ENCODE results near the gene DGKD. TPM values are rescaled to one million over a fixed set of nuclear protein-coding genes. Genes with fewer than 3 reads are reported as not detected.

DGKD gene
- total and polyA plus RNA-seq, 2 donors (not counting 1 experiment from before 2014, with no cell fraction given), result 224 to 396 TPM

DNA sequence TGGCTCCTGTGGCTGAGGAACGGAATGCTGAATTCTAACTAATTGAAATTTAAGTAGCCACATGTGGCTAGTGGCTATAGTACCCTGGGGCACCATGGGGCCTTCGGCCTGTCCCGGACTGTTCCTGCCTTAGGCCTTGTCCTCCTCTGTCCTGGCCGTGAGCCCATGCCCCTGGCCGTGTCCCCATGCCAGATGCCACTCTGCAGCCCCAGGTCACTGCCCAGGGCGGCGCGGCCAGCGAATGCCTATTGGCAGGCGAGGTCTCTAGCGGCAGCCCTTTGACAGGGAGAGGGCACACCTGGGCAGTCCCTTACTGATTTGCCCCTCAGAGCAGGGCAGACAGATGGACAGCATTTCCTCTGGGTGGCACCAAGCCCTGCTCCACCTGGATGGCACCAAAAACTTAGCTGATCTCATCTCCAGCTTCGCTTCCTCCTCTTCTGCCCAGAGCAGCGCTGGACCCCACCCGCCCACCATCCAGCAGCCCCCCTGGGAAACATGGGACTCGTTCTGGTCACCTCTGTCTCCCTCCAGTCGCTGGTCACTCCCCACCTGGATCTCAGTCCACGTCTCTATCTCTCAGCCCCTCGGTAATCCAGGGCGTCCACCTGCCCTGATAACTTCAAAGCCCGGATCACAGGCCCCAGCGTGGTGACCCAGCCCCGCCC, 1.1 kb upstream of the DGKD start:
- Histone ChIP-seq H3K9ac (ENCODE audit: low read length) (peak overlapping the region; percentile 72), H4K20me1 (ENCODE audit: control insufficient read depth, insufficient read depth, low read length, poor library complexity, severe bottlenecking) (no peaks in the 10 kb centered on the region), H3K79me2 (ENCODE audit: control insufficient read depth, insufficient read depth, low read length) (peaks cover 69% of the 10 kb centered on the region), H3K27me3 (replicated peaks in 1 of 4; ENCODE audit: control extremely low read depth in 1 of 4, control insufficient read depth in 3 of 4, insufficient read depth in 4 of 4, low read length in 3 of 4) (no peaks in the 10 kb centered on the region), H3K4me1 (ENCODE audit: control insufficient read depth in 2 of 2, insufficient read depth in 2 of 2, low read length in 2 of 2) (peaks cover 79 to 88% of the 10 kb centered on the region in 2 donors), H2AFZ (ENCODE audit: insufficient read depth, low read depth, low read length, poor library complexity, severe bottlenecking) (peak overlapping the region; percentile 62), H3K36me3 (replicated peaks in 1 of 2; ENCODE audit: control extremely low read depth in 1 of 2, control insufficient read depth in 1 of 2, extremely low read depth in 1 of 2, insufficient read depth in 2 of 2, low read length in 1 of 2) (peaks cover 0 to 4% of the 10 kb centered on the region in 2 experiments), H3K27ac (ENCODE audit: low read length in 2 of 2) (peak overlapping the region; percentile 89 to 97), H3K4me2 (replicated peaks; ENCODE audit: low read depth, low read length, poor library complexity, severe bottlenecking) (peak overlapping the region; percentile 84), H3K9me3 (ENCODE audit: control extremely low read depth in 1 of 3, control insufficient read depth in 2 of 3, insufficient read depth in 1 of 3, low read length in 2 of 3) (no peaks in the 10 kb centered on the region), H3K4me3 (ENCODE audit: control extremely low read depth in 1 of 5, extremely low read depth in 1 of 5, insufficient read depth in 1 of 5, low read depth in 2 of 5, low read length in 4 of 5) (peak overlapping the region; percentile 46 to 85 (median 61))
- intact Hi-C loops (cut with micrococcal nuclease), result loop anchor here (10.0 kb wide), 1 partner anchor 248 kb away; no protein-coding TSS in a partner anchor
- Mint-ChIP-seq H3K4me3 (peak overlapping the region; percentile 96), H3K9me3 (ENCODE audit: insufficient read depth) (no peaks in the 10 kb centered on the region), H3K27ac (peak overlapping the region; percentile 96), H3K4me1 (peaks cover 86% of the 10 kb centered on the region), H3K27me3 (no peaks in the 10 kb centered on the region)
- DNase-seq (no peak), ATAC-seq (ENCODE audit: low read depth) (no peak)
- POLR2A ChIA-PET, result interaction anchor here (0.5 to 2.8 kb wide), 13 partner anchors 11 to 1960 kb away, joined by 3 to 30 read pairs (median 6); no protein-coding TSS in a partner anchor
- TF ChIP-seq EZH2 (IDR thresholded peaks at IDR 0.05; ENCODE audit: borderline replicate concordance, insufficient read depth, low read depth, low read length, poor library complexity, severe bottlenecking), result no peak
- TF ChIP-seq, protein P1, sequence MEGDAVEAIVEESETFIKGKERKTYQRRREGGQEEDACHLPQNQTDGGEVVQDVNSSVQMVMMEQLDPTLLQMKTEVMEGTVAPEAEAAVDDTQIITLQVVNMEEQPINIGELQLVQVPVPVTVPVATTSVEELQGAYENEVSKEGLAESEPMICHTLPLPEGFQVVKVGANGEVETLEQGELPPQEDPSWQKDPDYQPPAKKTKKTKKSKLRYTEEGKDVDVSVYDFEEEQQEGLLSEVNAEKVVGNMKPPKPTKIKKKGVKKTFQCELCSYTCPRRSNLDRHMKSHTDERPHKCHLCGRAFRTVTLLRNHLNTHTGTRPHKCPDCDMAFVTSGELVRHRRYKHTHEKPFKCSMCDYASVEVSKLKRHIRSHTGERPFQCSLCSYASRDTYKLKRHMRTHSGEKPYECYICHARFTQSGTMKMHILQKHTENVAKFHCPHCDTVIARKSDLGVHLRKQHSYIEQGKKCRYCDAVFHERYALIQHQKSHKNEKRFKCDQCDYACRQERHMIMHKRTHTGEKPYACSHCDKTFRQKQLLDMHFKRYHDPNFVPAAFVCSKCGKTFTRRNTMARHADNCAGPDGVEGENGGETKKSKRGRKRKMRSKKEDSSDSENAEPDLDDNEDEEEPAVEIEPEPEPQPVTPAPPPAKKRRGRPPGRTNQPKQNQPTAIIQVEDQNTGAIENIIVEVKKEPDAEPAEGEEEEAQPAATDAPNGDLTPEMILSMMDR (IDR thresholded peaks at IDR 0.05), result no peak
- CTCF ChIA-PET, result interaction anchor here (0.7 to 2.6 kb wide), 13 partner anchors 13 to 102 kb away, joined by 3 to 13 read pairs (median 3); partner anchors contain the start of gene ATG16L1
- WGBS (ENCODE audit: insufficient coverage), result 47% methylated on average over 22 of the region's 22 CpGs

DNA sequence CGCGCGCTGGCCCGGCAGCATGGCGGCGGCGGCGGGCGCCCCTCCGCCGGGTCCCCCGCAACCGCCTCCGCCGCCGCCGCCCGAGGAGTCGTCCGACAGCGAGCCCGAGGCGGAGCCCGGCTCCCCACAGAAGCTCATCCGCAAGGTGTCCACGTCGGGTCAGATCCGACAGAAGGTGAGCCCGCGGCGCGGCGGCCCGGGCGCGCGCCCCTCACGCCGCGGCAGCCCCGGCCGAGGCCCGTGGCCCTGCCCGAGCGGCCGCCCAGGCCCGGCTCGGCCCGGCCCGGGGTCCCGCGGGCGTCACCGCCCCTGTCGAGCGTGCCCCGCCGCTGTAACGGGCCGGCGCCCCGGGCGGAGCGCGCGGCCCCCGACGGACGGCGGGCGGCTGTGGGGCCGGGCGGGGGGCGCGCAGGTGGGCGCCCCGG, 218 bp downstream of the DGKD start:
- Mint-ChIP-seq H3K27ac (no peak overlapping the region), H3K27me3 (no peaks in the 10 kb centered on the region), H3K4me1 (peaks cover 85% of the 10 kb centered on the region), H3K4me3 (peak overlapping the region; percentile 33), H3K9me3 (ENCODE audit: insufficient read depth) (no peaks in the 10 kb centered on the region)
- peak overlapping the region in 4 of 5 experiments; percentile 82 to 89 (median 82) for H3K4me3 ChIP-seq (ENCODE audit: control extremely low read depth in 1 of 5, extremely low read depth in 1 of 5, insufficient read depth in 1 of 5, low read depth in 2 of 5, low read length in 4 of 5)
- TF ChIP-seq EZH2 (IDR thresholded peaks at IDR 0.05; ENCODE audit: borderline replicate concordance, insufficient read depth, low read depth, low read length, poor library complexity, severe bottlenecking), result no peak
- TF ChIP-seq, protein P1 (IDR thresholded peaks at IDR 0.05), result peak; percentile 5
- ChIA-PET POLR2A (interaction anchor here (0.9 to 2.8 kb wide), 9 partner anchors 11 to 89 kb away, joined by 3 to 30 read pairs (median 9); no protein-coding TSS in a partner anchor), CTCF (interaction anchor here (0.7 to 2.6 kb wide), 9 partner anchors 23 to 86 kb away, joined by 3 to 13 read pairs (median 3); no protein-coding TSS in a partner anchor)
- intact Hi-C loops (cut with micrococcal nuclease), result loop anchor here (1.0 to 10.0 kb wide), 3 partner anchors 23 to 250 kb away; no protein-coding TSS in a partner anchor
- H3K36me3 ChIP-seq (replicated peaks in 1 of 2; ENCODE audit: control extremely low read depth in 1 of 2, control insufficient read depth in 1 of 2, extremely low read depth in 1 of 2, insufficient read depth in 2 of 2, low read length in 1 of 2), result peaks cover 0 to 4% of the 10 kb centered on the region in 2 experiments
- H3K27ac ChIP-seq (ENCODE audit: low read length in 2 of 2), result no peak overlapping the region
- ATAC-seq (ENCODE audit: low read depth), result peak; percentile 1
- H2AFZ ChIP-seq (ENCODE audit: insufficient read depth, low read depth, low read length, poor library complexity, severe bottlenecking), result no peak overlapping the region
- peaks cover 82% of the 10 kb centered on the region for H3K79me2 ChIP-seq (ENCODE audit: control insufficient read depth, insufficient read depth, low read length)
- peak overlapping the region; percentile 85 for H3K9ac ChIP-seq (ENCODE audit: low read length)
- peaks cover 79 to 85% of the 10 kb centered on the region in 2 donors for H3K4me1 ChIP-seq (ENCODE audit: control insufficient read depth in 2 of 2, insufficient read depth in 2 of 2, low read length in 2 of 2)
- no peaks in the 10 kb centered on the region for H4K20me1 ChIP-seq (ENCODE audit: control insufficient read depth, insufficient read depth, low read length, poor library complexity, severe bottlenecking)
- H3K9me3 ChIP-seq (ENCODE audit: control extremely low read depth in 1 of 3, control insufficient read depth in 2 of 3, insufficient read depth in 1 of 3, low read length in 2 of 3), result no peaks in the 10 kb centered on the region
- H3K4me2 ChIP-seq (replicated peaks; ENCODE audit: low read depth, low read length, poor library complexity, severe bottlenecking), result peak overlapping the region; percentile 91
- WGBS (ENCODE audit: insufficient coverage), result under 1% methylated on average over 77 of the region's 77 CpGs
- DNase-seq, result no peak
- H3K27me3 ChIP-seq (replicated peaks in 1 of 4; ENCODE audit: control extremely low read depth in 1 of 4, control insufficient read depth in 3 of 4, insufficient read depth in 4 of 4, low read length in 3 of 4), result no peaks in the 10 kb centered on the region
